ENCODE data around the gene PARD3. TPM values are rescaled to one million over a fixed set of nuclear protein-coding genes. Genes with fewer than 3 reads are reported as not detected.

The PARD3 gene
- total and polyA plus RNA-seq, 2 donors (not counting 3 experiments of a cell fraction or from before 2014, with no cell fraction given): 7.3 to 24.1 TPM

- Histone ChIP-seq H3K9me1 (replicated peaks; ENCODE audit: control insufficient read depth, extremely low read depth, insufficient read depth, low read length) (no peaks in the 10 kb centered on the region), H3K27ac (ENCODE audit: insufficient read depth, low read depth, low read length) (no peak overlapping the region), H3K4me3 (replicated peaks in 1 of 3; ENCODE audit: insufficient read depth in 1 of 3, low read depth in 1 of 3, low read length in 3 of 3) (no peak overlapping the region), H3K27me3 (ENCODE audit: control insufficient read depth in 2 of 2, insufficient read depth in 2 of 2, low read length in 2 of 2) (no peaks in the 10 kb centered on the region), H3K4me2 (ENCODE audit: insufficient read depth, low read length) (no peak overlapping the region), H3K4me1 (ENCODE audit: control insufficient read depth, extremely low read depth, insufficient read depth, low read length) (no peaks in the 10 kb centered on the region), H3K36me3 (ENCODE audit: control insufficient read depth in 2 of 2, extremely low read depth in 1 of 2, insufficient read depth in 2 of 2, low read length in 2 of 2) (peaks cover 0 to 2% of the 10 kb centered on the region in 2 experiments), H2AFZ (ENCODE audit: low read depth, low read length) (no peak overlapping the region), H3K9me3 (replicated peaks; ENCODE audit: control insufficient read depth, insufficient read depth, low read length) (no peaks in the 10 kb centered on the region), H4K20me1 (replicated peaks; ENCODE audit: control insufficient read depth, extremely low read depth, insufficient read depth, low read length) (no peaks in the 10 kb centered on the region), H3K79me2 (ENCODE audit: control insufficient read depth, insufficient read depth, low read length) (no peaks in the 10 kb centered on the region), H3K9ac (replicated peaks; ENCODE audit: extremely low read depth, insufficient read depth, low read length) (no peak overlapping the region)
- ChIA-PET CTCF (no interaction called here), POLR2A (no interaction called here)
- intact Hi-C loops (cut with micrococcal nuclease) (no loop called here), dilution Hi-C loops (cut with MboI; ENCODE audit: extremely low pct_ligation_motif_present, low sequenced_read_pairs) (no loop called here)
- FAIRE-seq: no peak
- BruUV-seq (replicated peaks): no TSS peak
- no peak for TF ChIP-seq MYC (IDR thresholded peaks at IDR 0.05; ENCODE audit: low read depth, low read length)
- no peak for TF ChIP-seq POLR2A (IDR thresholded peaks at IDR 0.05; ENCODE audit: low read depth, low read length)
- TF ChIP-seq MAX (IDR thresholded peaks at IDR 0.05; ENCODE audit: insufficient read depth, insufficient read length): no peak
- TF ChIP-seq JUN (IDR thresholded peaks at IDR 0.05; ENCODE audit: borderline replicate concordance, insufficient read depth, insufficient read length, low read depth): no peak
- TF ChIP-seq POLR2AphosphoS5 (IDR thresholded peaks at IDR 0.05; ENCODE audit: insufficient read depth, low read depth, low read length): no peak
- TF ChIP-seq EZH2 (IDR thresholded peaks at IDR 0.05; ENCODE audit: borderline replicate concordance, low read depth, low read length, severe bottlenecking): no peak
- TF ChIP-seq GATA2 (IDR thresholded peaks at IDR 0.05; ENCODE audit: insufficient read depth, insufficient read length, low read depth, low read length): no peak
- no peak for TF ChIP-seq FOS (IDR thresholded peaks at IDR 0.05; ENCODE audit: borderline replicate concordance, insufficient read depth, low read length)
- no peak for TF ChIP-seq CTCF (IDR thresholded peaks at IDR 0.05; ENCODE audit: extremely low read depth in 1 of 2, insufficient read depth in 1 of 2, low read depth in 1 of 2, low read length in 2 of 2)
- no peak for DNase-seq (ENCODE audit: low read depth, low spot score)
Measured at GRCh38 chr10:34360984-34361383, 454.1 kb downstream of the PARD3 start.
